ENCODE measurements around the gene LRRTM1. TPM values are rescaled to one million over a fixed set of nuclear protein-coding genes. Genes with fewer than 3 reads are reported as not detected.
A peak's percentile ranks its signal among the peaks of the same experiment; 100 is the strongest.

The LRRTM1 gene
- total and polyA plus RNA-seq, 2 experiments from 2014 or later, result 12.6 to 17.4 TPM

DNA sequence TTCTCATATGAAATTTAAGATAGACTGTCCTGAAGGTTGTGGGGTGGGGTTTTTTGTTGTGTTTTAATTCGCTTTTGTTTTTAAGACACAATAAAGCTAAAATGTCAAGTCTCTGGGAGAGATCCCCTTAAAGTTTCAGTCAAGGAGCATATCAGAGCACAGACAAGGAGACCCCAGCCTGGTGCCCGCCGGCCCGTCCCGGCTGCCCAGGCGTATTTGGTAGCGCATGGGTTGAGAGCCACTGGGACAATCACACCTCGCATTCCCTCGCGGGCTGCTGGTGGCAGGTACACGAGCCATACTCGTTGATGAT, 2.6 kb downstream of the LRRTM1 start:
- Histone ChIP-seq H3K4me1 (ENCODE audit: low read depth) (peaks cover 18% of the 10 kb centered on the region), H3K36me3 (no peaks in the 10 kb centered on the region), H3K27ac (no peak overlapping the region), H3K4me3 (peak overlapping the region; percentile 58), H3K27me3 (peaks cover 13% of the 10 kb centered on the region), H3K9me3 (ENCODE audit: low read depth) (no peaks in the 10 kb centered on the region)
- TF ChIP-seq, protein P1, sequence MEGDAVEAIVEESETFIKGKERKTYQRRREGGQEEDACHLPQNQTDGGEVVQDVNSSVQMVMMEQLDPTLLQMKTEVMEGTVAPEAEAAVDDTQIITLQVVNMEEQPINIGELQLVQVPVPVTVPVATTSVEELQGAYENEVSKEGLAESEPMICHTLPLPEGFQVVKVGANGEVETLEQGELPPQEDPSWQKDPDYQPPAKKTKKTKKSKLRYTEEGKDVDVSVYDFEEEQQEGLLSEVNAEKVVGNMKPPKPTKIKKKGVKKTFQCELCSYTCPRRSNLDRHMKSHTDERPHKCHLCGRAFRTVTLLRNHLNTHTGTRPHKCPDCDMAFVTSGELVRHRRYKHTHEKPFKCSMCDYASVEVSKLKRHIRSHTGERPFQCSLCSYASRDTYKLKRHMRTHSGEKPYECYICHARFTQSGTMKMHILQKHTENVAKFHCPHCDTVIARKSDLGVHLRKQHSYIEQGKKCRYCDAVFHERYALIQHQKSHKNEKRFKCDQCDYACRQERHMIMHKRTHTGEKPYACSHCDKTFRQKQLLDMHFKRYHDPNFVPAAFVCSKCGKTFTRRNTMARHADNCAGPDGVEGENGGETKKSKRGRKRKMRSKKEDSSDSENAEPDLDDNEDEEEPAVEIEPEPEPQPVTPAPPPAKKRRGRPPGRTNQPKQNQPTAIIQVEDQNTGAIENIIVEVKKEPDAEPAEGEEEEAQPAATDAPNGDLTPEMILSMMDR (IDR thresholded peaks at IDR 0.05; ENCODE audit: low read depth, low read length), result no peak
- no peak for DNase-seq (ENCODE audit: low read depth in 1 of 2, low spot score in 1 of 2)

DNA sequence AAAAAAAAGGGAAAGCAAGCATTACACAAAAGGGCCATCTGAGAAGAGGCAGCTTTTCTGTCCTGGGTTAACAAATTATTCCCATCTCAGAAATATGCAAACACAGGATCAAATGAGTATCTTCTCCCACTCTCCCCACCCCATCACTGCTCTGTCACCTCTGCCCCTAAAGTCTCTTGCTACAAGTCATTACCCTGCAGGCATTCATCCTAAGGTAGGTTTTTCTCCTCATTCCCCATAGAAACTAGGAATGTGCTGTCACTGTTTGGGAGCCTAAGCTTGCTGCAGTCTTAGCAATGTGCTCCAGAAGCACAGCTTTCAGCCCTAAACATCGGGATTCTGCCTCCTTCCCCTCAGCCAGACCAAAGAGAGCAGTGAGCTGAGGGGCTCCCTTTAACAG, 3.6 kb downstream of the LRRTM1 start:
- H3K9me3 ChIP-seq (ENCODE audit: low read depth), result no peaks in the 10 kb centered on the region
- peaks cover 13% of the 10 kb centered on the region for H3K27me3 ChIP-seq
- H3K27ac ChIP-seq, result no peak overlapping the region
- DNase-seq (ENCODE audit: low read depth in 1 of 2, low spot score in 1 of 2), result no peak
- peaks cover 18% of the 10 kb centered on the region for H3K4me1 ChIP-seq (ENCODE audit: low read depth)
- no peaks in the 10 kb centered on the region for H3K36me3 ChIP-seq
- peak overlapping the region; percentile 8 for H3K4me3 ChIP-seq
- TF ChIP-seq, protein P1 (IDR thresholded peaks at IDR 0.05; ENCODE audit: low read depth, low read length), result no peak

DNA sequence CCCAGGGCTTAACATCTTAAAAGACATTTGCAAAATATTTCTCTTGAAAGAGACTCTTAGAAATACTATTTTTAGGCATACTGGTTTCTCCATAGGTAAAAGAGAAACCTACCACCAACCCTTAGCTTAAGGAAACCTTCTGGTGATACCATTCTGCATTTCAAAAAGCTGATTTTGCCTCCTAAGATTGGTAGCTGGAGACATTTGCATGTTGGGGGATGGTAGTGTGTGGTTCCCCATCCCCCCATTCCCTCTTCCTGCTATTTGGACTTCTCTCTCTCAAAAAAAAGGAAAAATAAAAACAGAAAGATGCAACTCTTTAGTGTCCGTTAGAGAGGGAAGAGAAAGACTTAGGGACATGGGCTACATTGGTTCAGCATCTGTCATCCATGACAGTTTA, 4.2 kb downstream of the LRRTM1 start:
- DNase-seq (ENCODE audit: low read depth in 1 of 2, low spot score in 1 of 2), result no peak

DNA sequence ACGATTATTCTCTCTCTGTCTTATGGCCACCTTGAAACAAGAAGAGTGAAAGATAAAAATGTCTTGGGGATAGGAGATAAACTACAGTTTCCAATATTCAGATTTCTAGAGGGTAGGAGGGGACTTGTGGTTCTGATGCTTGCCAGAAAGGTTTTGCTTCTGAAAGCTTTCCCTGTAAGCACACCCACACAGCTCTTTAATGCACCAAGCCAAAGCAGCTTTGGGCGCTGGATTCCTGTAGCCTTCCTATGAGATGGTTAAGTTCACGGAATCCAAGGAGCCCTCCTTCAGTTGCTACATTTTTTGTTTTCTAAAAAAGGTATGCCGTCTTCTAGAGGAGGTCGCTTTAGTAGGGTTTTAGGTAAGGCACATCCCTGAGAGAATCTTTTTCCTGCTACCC, 4.9 kb downstream of the LRRTM1 start:
- Histone ChIP-seq H3K4me3 (no peak overlapping the region), H3K27ac (no peak overlapping the region), H3K9me3 (ENCODE audit: low read depth) (no peaks in the 10 kb centered on the region), H3K27me3 (peaks cover 13% of the 10 kb centered on the region), H3K36me3 (no peaks in the 10 kb centered on the region), H3K4me1 (ENCODE audit: low read depth) (peaks cover 18% of the 10 kb centered on the region)
- TF ChIP-seq, protein P1 (IDR thresholded peaks at IDR 0.05; ENCODE audit: low read depth, low read length), result no peak
- DNase-seq (ENCODE audit: low read depth in 1 of 2, low spot score in 1 of 2), result no peak

More for the DNA sequence above, 4.2 kb downstream of the LRRTM1 start:
- peak overlapping the region; percentile 4 for H3K4me3 ChIP-seq
- no peaks in the 10 kb centered on the region for H3K36me3 ChIP-seq
- no peak overlapping the region for H3K27ac ChIP-seq
- peaks cover 13% of the 10 kb centered on the region for H3K27me3 ChIP-seq
- TF ChIP-seq, protein P1 (IDR thresholded peaks at IDR 0.05; ENCODE audit: low read depth, low read length), result no peak
- H3K4me1 ChIP-seq (ENCODE audit: low read depth), result peaks cover 18% of the 10 kb centered on the region
- H3K9me3 ChIP-seq (ENCODE audit: low read depth), result no peaks in the 10 kb centered on the region

DNA sequence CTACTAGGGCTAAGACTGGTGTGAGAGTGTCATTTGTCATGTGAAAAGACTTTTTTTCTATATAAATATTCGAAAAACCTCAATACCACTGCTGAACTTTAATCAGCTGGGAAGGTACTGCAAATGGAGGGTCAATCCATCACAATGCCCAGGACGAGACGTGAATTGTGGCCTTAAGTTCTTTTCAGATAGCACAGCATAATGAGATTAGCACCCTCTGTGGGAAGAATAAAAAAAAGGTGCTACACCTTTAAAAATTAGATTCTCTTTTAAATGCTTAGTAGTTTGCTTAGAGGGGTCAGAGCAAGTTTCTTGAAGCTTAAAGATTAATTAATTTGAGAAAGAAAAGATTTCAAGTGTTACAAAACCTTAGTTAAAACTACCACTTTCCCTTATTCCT, 5.6 kb downstream of the LRRTM1 start:
- TF ChIP-seq, protein P1 (IDR thresholded peaks at IDR 0.05; ENCODE audit: low read depth, low read length), result no peak

DNA sequence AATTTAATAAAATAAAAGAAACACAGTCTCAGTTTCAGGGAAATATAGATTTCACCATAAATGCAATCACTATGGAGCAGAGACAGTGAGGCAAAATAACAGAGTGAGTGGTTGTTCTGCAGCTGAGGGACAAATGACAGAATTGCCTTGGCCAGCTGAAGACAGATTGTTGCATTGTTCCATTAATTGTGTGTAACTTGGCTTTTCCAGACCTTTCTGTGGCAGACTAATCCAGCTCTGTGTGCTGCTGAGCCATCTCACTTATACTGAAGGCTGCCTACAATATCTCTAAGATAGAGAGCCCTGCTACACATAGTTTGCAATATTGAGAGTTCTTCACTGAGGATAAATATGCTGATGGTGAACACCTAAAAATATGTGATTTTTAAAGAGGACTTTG, 11.5 kb downstream of the LRRTM1 start:
- Histone ChIP-seq H3K36me3 (no peaks in the 10 kb centered on the region), H3K4me3 (no peak overlapping the region), H3K27me3 (no peaks in the 10 kb centered on the region), H3K9me3 (ENCODE audit: low read depth) (no peaks in the 10 kb centered on the region), H3K4me1 (ENCODE audit: low read depth) (peaks cover 17% of the 10 kb centered on the region), H3K27ac (no peak overlapping the region)
- DNase-seq (ENCODE audit: low read depth in 1 of 2, low spot score in 1 of 2), result no peak
- TF ChIP-seq, protein P1 (IDR thresholded peaks at IDR 0.05; ENCODE audit: low read depth, low read length), result no peak

More for the DNA sequence above, 5.6 kb downstream of the LRRTM1 start:
- no peaks in the 10 kb centered on the region for H3K9me3 ChIP-seq (ENCODE audit: low read depth)
- H3K4me1 ChIP-seq (ENCODE audit: low read depth), result peaks cover 18% of the 10 kb centered on the region
- DNase-seq (ENCODE audit: low read depth in 1 of 2, low spot score in 1 of 2), result no peak
- no peak overlapping the region for H3K4me3 ChIP-seq
- no peak overlapping the region for H3K27ac ChIP-seq
- H3K27me3 ChIP-seq, result peaks cover 13% of the 10 kb centered on the region
- H3K36me3 ChIP-seq, result no peaks in the 10 kb centered on the region

All from cardiac muscle cell (in vitro differentiated cells and primary cell).